K562 (cell line): ENCODE data around the gene DOCK4.

Experiments
- EP300 ChIP-seq: IDR thresholded peaks from 2 replicates; pipeline ENCODE4 v1.6.1; 2012; ENCODE audit warnings: low read length, improper control_type of control experiment
- POLR2AphosphoS5 ChIP-seq: IDR thresholded peaks from 2 replicates; pipeline ENCODE4 v1.6.1; 2011; ENCODE audit warnings: mild to moderate bottlenecking, low read depth, low read length, moderate library complexity; ENCODE audit not compliant: control insufficient read depth, insufficient read depth
- PRPF4 ChIP-seq: fragments of 200-400 bp; formaldehyde crosslinking; IDR thresholded peaks from one replicate; pipeline ENCODE4 v1.6.1; 2017; ENCODE audit warnings: low read length, low read depth, mild to moderate bottlenecking; ENCODE audit not compliant: insufficient read depth, poor library complexity, severe bottlenecking
- TF ChIP-seq, protein P1 (sequence below): sonication (generic); formaldehyde crosslinking; IDR thresholded peaks from 2 replicates; pipeline ENCODE4 v1.8.1; 2022; ENCODE audit warnings: missing genetic modification reagents

- TF ChIP-seq PRPF4 (no peak), POLR2AphosphoS5 (no peak), EP300 (no peak)
- TF ChIP-seq, protein P1, sequence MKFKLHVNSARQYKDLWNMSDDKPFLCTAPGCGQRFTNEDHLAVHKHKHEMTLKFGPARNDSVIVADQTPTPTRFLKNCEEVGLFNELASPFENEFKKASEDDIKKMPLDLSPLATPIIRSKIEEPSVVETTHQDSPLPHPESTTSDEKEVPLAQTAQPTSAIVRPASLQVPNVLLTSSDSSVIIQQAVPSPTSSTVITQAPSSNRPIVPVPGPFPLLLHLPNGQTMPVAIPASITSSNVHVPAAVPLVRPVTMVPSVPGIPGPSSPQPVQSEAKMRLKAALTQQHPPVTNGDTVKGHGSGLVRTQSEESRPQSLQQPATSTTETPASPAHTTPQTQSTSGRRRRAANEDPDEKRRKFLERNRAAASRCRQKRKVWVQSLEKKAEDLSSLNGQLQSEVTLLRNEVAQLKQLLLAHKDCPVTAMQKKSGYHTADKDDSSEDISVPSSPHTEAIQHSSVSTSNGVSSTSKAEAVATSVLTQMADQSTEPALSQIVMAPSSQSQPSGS (CRISPR knock-in tag): no peak
Measured at GRCh38 chr7:111705807-111706206, 500.4 kb downstream of the DOCK4 start.
